Motor neuron (in vitro differentiated cells): Measurements from ENCODE around the gene UBXN6. TPM values are rescaled to one million over a fixed set of nuclear protein-coding genes. Genes with fewer than 3 reads are reported as not detected.
A peak's percentile ranks its signal among the peaks of the same experiment; 100 is the strongest.

ENCODE experiments used
- ATAC-seq, 8 experiments: fragments of 200-7000 bp; cut with Tn5 transposase; replicated peaks in 6 of 8; 2 replicates each; pipeline ENCODE4 v1.8.0; 2021; ENCODE audit warnings: mild to moderate bottlenecking in 8 of 8, moderate library complexity in 8 of 8
- H3K27ac ChIP-seq, 2 donors: fragments of 250-450 bp; sonication (Bioruptor Pico); 2 replicates each; pipeline ENCODE4 v1.9.0; 2021; ENCODE audit warnings: antibody characterized with exemption in 2 of 2, mild to moderate bottlenecking in 2 of 2, moderate library complexity in 1 of 2
- H3K4me1 ChIP-seq, 2 donors: fragments of 250-450 bp; sonication (Bioruptor Pico); replicated peaks in 1 of 2; 2 replicates each; pipeline ENCODE4 v1.6.1; 2021; ENCODE audit warnings: antibody characterized with exemption in 2 of 2, mild to moderate bottlenecking in 2 of 2, moderate library complexity in 1 of 2
- H3K4me3 ChIP-seq, 5 donors: fragments of 250-450 bp; sonication (Bioruptor Pico); 2 replicates each; pipeline ENCODE4 v1.9.0; 2021; ENCODE audit warnings: antibody characterized with exemption in 5 of 5, mild to moderate bottlenecking in 5 of 5, moderate library complexity in 4 of 5
- WGBS, 10 experiments: fragments of 450-650 bp; shearing (Covaris generic); methylation state at CpG; one replicate each; pipeline ENCODE4 v1.0.0; 2022; 5-methylcytosine and 5-hydroxymethylcytosine counted together
- in situ Hi-C, 9 experiments: fragments of 400-800 bp; cut with MboI; loops; one replicate each; pipeline ENCODE4 v1.15.0; 2021; ENCODE audit warnings: low sequenced_read_pairs in 9 of 9, low pct_unique_long_range_greater_than_20kb in 2 of 9; ENCODE audit not compliant: unreplicated experiment in 9 of 9
- total RNA-seq, 8 experiments: library from RNA; unstranded; fragments of 300-600 nt; gene quantifications; 2 replicates each; pipeline versions ENCODE4 v1.2.3 to v1.2.4, GENCODE V29; 2022

Gene UBXN6
- total RNA-seq, 8 experiments from 2014 or later: 56.8 to 93.5 (median 74.0) TPM

DNA sequence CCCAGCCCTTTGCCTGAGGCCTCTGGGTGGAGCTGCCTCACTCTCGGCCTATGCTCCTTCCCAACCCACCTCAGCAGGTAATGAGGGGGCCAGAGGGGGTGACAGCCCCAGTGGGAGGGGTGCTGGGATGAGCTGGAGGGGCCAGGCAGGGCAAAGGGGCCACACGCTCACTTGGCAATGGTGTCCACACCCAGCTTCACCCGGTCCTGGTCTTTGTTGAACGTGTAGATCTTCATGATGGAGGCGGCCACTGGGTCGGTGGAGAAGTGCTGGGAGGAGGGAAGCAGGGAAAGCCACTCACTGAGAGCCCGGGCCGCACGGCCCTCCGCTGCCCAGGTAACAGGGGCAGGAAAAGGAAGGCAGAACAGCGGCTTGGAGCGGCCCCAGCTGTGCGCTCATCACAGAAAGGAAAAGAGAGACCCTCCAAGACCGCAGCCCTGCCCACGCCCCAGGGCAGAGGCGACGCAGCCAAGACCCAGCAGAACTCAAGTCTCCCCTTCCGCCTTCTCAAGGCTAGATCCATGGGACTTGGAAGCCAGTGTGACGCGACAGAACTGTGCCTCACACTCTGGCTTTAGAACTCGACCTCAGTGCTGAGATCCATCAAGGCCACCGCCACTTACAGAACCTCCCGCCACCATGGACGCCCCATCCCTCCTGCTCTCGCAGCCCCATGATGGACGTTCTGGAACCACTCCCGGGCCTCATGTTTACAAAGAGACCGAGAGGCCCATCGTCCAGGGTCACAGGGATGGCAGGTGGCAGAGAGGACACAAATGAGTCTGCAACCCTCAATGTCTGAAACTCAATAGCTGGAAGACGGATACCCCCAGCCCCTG is 9.2 kb downstream of the UBXN6 start:
- peak overlapping the region in 1 of 2 donors; percentile 16 for H3K27ac ChIP-seq
- in situ Hi-C loops: no loop called here
- no peak overlapping the region for H3K4me3 ChIP-seq
- H3K4me1 ChIP-seq: no peaks in the 10 kb centered on the region
- 40 to 100% (median 88%) methylated on average over 1 to 10 of the region's 30 CpGs; no CpG with 5 or more reads in 1 of the 10 experiments for WGBS, 10 experiments
- peak in 1 of 8 experiments; percentile 28 for ATAC-seq

DNA sequence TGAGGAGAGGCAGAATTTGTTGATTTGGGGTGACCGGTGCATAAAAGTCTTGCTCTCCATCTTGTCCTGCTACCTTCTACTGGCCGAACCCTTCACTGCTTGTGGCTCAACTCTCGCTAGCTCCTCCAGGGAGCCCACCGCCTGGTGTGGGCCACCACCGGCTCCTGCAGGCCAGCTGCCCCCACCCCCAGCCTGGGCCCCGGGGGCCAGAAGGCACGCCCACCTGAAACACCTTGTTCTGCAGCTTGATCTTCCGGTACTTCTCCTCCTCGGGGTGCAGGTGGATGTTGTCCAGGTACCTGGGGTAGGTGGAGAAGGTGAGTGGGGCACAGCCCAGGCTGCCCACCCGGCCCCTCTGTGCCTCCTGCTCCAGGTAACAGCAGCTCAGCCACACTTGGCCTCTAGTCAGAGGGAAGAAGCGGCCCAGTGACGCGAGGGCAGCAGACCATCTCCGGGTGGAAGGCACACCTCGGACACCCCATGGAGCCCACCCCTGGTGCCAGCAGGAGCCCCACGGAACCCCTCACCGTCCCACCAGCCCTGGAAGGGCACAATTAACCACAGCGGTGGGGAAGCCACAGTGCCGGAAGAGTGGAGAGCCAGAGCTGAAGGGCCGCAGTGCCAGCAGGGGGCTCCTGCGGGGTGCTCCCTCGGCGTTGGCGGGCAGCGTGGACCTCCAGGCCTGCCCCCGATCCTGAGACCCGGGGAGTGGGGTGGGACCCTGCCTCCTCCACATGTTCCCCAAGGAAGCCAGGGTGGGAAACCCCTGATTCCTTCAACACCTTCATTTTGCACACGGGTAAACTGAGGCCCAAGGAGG is 10.1 kb downstream of the UBXN6 start:
- no peak for ATAC-seq
- in situ Hi-C loops: no loop called here
- no peak overlapping the region for H3K27ac ChIP-seq
- no peaks in the 10 kb centered on the region for H3K4me1 ChIP-seq
- 90 to 100% methylated on average over 1 to 6 of the region's 28 CpGs; no CpG with 5 or more reads in 8 of the 10 experiments for WGBS, 10 experiments
- H3K4me3 ChIP-seq: no peak overlapping the region

DNA sequence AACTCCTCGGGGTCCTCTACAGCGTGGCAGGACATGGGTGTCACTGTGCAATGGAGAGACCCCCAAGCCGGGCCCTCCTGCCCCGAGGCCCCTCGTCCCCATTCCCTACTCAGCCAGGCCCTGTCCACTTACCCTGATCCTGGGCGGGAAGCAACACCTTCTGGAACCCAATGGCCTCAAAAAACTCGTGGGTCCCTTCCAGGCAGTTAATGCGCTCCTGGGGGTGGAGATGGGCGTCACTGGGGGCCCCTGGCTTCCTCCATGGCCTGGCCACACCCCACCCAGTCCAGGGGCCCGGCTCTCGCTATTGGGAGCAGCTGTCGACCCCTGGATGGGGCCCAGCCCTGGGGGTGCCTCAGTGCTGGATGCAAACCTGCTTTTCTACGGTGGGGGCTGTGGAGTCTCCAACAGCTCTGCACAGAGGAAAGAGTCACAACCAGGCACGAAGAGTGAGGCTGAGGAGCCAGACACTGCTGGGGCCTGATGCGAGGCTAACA is 10.8 kb downstream of the UBXN6 start:
- in situ Hi-C loops: no loop called here
- no peak overlapping the region for H3K4me3 ChIP-seq
- 20 to 80% (median 70%) methylated on average over 1 to 2 of the region's 15 CpGs; no CpG with 5 or more reads in 5 of the 10 experiments for WGBS, 10 experiments
- peak in 2 of 8 experiments; percentile 1 to 2 for ATAC-seq
- H3K4me1 ChIP-seq: no peaks in the 10 kb centered on the region
- no peak overlapping the region for H3K27ac ChIP-seq

DNA sequence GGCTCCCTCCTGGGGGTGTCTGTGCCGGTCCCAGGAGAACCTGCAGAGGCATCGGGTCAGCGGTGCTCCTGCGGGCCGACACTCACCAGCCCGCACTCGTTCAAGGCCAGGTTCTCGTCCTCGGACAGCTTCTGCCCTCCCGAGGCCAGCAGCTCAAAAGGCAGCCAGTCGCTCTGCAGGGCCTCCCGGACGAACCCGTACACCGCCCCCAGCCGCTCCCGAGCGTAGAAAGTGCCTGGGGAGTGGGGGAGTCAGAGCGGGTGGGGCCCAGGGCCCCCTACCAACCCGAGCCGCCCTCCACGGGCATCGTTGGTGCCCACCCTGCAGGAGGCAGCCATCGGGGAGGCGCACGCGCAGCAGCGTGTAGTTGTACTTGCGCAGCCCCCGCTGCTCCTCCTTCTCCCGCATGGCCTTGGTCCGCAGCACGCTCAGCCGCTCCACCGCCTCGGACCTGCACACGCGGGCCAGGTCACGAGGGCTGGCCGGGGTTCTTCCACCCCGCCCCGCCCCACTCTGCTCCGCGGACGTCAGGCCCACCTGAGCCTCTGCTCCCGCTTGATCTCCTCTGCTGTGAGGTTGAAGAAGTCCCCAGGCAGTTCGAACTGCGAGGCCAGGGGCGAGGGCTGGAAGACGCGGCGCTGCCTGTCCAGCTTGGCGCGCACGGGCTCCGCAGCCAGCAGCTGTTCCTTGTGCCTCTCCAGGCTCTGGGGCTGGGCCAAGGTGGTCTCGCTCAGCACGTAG is 11.5 kb downstream of the UBXN6 start:
- Histone ChIP-seq H3K4me1 (no peaks in the 10 kb centered on the region), H3K27ac (no peak overlapping the region), H3K4me3 (no peak overlapping the region)
- peak in 4 of 8 experiments; percentile 5 to 11 (median 8) for ATAC-seq
- in situ Hi-C loops: no loop called here
- 80 to 100% (median 98%) methylated on average over 1 to 12 of the region's 58 CpGs; no CpG with 5 or more reads in 5 of the 10 experiments for WGBS, 10 experiments

DNA sequence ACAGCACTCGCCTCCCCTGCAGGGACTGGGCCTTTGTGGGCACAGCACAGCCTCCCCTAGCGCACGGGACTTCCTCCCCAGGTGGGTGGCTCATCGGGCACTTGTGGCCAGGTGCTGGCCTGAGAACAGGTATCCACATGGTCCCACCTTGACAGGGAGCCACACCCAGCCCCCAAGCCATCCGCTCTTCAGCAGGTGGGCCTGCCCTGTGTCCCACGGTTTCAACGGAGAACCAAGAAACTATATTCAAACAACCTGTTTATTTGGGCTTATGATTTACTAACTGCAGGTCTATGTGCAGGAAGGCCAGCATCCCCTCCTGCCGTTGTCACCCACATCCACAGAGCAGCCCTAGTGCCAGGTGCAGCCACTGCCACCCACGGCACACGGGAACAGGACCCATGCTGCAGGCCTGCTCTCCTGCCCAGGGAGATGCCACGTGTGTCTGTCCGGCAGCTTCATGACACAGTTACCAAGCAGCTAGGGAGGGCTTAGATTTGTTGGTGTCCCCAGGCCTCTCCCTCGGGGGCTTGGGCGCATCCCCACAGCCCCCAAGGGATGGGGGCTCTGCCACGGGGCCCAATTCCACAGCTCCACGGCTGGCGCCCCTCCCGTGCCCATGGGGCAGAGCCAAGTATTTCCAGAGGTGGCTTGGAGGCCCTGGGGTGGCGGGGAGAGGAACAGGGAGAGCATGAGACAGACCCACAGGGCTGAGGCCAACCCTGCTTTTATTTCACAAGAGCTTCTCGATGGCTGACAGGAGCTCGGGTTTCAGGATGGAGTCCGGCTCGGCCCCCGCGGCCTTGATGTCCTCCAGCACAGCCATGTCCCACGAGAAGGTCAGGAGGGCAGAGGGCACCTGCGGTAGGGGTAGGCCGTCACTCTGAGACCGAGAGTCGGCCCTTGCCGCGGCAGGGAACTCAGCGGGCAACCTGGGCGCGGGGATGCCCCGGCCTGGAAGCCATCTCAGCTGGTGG is 12.5 kb downstream of the UBXN6 start:
- in situ Hi-C loops: no loop called here
- no peak overlapping the region for H3K27ac ChIP-seq
- H3K4me3 ChIP-seq: no peak overlapping the region
- WGBS, 10 experiments: 40 to 100% (median 78%) methylated on average over 1 to 10 of the region's 36 CpGs; no CpG with 5 or more reads in 4 of the 10 experiments
- H3K4me1 ChIP-seq: no peaks in the 10 kb centered on the region
- peak in 1 of 8 experiments; percentile 5 for ATAC-seq

DNA sequence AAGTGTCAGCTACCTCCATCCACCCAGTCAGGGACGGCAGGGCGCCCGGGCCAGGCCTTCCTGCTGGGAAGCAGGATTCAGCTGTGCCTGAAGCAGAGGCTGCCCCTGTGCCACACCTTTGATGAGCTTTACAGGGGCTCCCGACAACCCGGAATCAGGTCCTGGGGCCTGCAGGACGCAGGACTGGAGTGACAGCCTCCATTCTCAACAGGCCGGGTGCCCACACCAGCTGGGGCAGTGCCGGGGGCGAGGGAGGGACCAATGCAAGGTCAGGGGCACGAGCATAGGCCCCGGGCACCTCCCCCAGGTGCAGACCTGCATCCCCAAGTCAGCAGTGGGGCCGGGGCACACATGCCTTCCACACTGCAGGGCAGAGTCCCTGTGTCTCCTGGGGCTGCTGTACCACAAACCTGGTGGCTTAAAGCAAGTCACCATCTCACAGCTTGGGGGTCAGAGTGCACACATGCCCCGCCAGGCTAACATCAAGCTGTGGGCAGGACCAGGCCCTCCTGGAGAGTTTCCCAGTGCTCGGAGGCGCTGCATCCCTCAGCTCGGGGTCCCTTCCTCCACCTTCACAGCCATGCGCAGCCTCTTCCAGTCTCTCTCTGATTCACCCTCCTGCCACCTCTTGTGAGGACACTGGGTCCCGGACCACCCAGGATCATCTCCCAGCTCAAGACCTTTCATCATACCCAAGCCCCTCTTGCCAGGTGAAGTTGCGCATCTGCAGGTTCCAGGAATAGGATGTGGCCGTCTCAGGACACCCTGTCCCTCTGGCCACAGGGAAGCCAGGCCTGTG is 13.4 kb downstream of the UBXN6 start:
- ATAC-seq: peak in 4 of 8 experiments; percentile 3 to 9 (median 8)
- Histone ChIP-seq H3K4me1 (no peaks in the 10 kb centered on the region), H3K27ac (no peak overlapping the region), H3K4me3 (no peak overlapping the region)
- in situ Hi-C loops: no loop called here
- 50 to 100% (median 90%) methylated on average over 1 to 4 of the region's 20 CpGs; no CpG with 5 or more reads in 4 of the 10 experiments for WGBS, 10 experiments

DNA sequence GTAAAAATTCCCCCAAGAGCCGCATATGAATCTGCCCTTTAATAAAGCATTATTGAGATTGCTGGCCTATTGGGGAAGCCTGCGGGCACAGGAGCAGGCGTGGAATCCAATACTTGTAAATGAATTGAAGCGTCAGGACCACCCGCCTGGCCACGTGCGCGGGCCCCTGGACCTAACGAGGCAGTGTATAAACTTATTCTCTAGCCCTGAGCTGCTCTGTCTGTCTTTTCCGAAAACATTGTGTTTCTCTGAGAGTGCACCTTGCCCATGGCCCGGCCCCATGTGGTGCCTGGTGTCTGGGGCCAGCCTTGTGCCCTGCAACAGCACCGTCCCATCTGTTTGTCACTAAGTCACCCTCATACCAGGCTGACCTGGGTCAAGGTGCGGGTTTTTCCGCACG is 14.4 kb downstream of the UBXN6 start:
- no peak for ATAC-seq
- Histone ChIP-seq H3K27ac (no peak overlapping the region), H3K4me3 (no peak overlapping the region), H3K4me1 (no peaks in the 10 kb centered on the region)
- in situ Hi-C loops: no loop called here
- WGBS, 10 experiments: 83 to 100% (median 89%) methylated on average over 1 to 3 of the region's 15 CpGs; no CpG with 5 or more reads in 6 of the 10 experiments

DNA sequence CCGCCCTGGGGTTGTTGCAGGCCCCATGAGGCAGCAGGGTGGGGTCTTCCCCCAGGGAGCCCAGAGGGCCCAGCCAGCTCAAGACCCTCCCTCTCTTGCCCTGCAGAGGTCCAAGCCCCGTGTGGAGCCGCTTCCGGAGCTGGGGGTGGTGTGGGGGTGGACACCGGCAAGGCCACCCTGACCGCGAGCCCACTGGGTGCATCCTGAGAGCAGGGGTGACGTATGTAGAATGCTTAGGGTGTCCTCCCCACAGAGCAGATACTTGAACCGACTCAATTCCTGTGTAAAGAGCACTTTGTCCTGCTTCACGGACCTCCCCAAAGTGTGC is 14.8 kb downstream of the UBXN6 start:
- in situ Hi-C loops: no loop called here
- H3K27ac ChIP-seq: no peak overlapping the region
- H3K4me1 ChIP-seq: no peaks in the 10 kb centered on the region
- 90% methylated on average over 2 of the region's 10 CpGs; no CpG with 5 or more reads in 9 of the 10 experiments for WGBS, 10 experiments
- peak in 1 of 8 experiments; percentile 14 for ATAC-seq
- no peak overlapping the region for H3K4me3 ChIP-seq

DNA sequence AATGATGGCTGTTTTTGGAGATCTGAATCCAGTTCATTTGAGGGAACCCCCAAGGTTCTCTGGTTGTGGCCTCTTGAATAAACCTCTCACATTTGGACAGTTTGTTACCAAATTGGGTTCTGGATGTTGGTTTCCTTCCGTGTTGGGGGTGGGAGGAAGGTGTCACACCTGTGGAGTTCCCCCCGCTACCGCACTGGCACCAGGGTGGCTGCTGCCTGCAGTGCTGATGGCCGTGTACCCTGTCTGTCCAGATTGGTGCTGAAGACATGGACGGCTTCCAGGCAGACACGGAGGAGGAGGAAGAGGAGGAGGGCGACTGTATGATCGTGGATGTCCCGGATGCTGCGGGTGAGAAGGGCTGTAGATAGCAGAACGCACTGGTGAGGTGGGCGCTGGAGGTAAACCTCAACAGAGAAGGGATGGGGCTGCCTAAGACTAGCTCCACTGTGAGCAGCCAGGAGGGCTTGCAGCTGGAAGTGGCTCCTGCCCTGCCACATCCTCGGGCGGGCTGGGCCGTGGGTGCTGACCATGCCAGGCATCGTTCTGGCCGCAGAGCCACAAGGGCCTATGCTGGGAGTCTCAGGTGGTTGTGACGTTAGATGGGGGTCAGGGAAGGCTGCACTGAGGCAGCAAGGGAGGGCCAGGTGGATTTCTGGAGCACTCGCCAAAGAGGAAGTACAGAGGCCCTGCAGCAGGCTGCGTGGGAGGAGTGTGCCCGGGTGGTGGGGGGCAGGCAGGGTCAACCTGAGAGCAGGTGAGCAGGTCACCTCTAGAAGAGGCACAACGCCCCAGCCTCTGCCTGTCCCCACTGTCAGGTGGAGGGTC is 15.4 kb downstream of the UBXN6 start:
- in situ Hi-C loops: no loop called here
- WGBS, 10 experiments: 60 to 100% (median 89%) methylated on average over 1 to 10 of the region's 22 CpGs; no CpG with 5 or more reads in 5 of the 10 experiments
- Histone ChIP-seq H3K27ac (no peak overlapping the region), H3K4me3 (no peak overlapping the region), H3K4me1 (no peaks in the 10 kb centered on the region)
- peak in 2 of 8 experiments; percentile 12 to 17 for ATAC-seq

DNA sequence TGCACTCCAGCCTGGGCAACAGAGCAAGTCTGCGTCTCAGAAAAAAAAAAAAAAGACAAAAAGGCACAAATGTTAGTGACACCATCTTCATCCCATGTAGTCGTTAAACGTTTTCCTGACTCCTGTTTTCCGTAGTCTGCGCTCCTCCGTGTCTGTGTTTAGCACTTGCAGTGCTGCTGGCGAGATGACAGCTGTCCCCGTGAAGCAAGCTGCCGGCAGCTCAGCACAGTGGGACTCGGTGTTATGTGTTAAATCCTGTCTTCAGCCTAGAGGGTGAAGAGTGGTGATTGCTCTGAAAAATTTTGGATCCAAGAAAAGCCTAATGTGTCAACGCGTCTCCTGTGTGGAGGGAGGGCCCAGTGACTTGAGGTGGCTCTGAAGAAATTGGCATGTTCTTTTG is 18.4 kb downstream of the UBXN6 start:
- Histone ChIP-seq H3K27ac (no peak overlapping the region), H3K4me3 (no peak overlapping the region), H3K4me1 (no peaks in the 10 kb centered on the region)
- no peak for ATAC-seq
- in situ Hi-C loops: no loop called here
- WGBS, 10 experiments: 82 to 100% (median 95%) methylated on average over 1 to 12 of the region's 12 CpGs; no CpG with 5 or more reads in 2 of the 10 experiments
